Measurements from ENCODE around the gene LARP4B.
"Not testable (repeated sequence)": the region's sequence is repeated elsewhere in the genome, so short reads cannot be mapped to it uniquely, and the experiment has no call there.

The LARP4B gene

GRCh38 chr10:958106-958505, 26.6 kb upstream of the LARP4B start:
- DNase-seq (ENCODE audit: low spot score), result no peak

- no peak for DNase-seq (ENCODE audit: low spot score)
Observed at GRCh38 chr10:955820-956217, 24.3 kb upstream of the LARP4B start.

- DNase-seq (ENCODE audit: low spot score), result no peak
Observed at GRCh38 chr10:955127-955819, 23.8 kb upstream of the LARP4B start.

- DNase-seq (ENCODE audit: low spot score), result no peak
Observed at GRCh38 chr10:954396-954795, 22.9 kb upstream of the LARP4B start.

GRCh38 chr10:953836-954235, 22.3 kb upstream of the LARP4B start:
- DNase-seq (ENCODE audit: low spot score), result no peak

GRCh38 chr10:949446-949845, 17.9 kb upstream of the LARP4B start:
- DNase-seq (ENCODE audit: low spot score), result no peak

- no peak for DNase-seq (ENCODE audit: low spot score)
Observed at GRCh38 chr10:948347-948746, 16.8 kb upstream of the LARP4B start.

- no peak for DNase-seq (ENCODE audit: low spot score)
Observed at GRCh38 chr10:947881-948280, 16.4 kb upstream of the LARP4B start.

- no peak for DNase-seq (ENCODE audit: low spot score)
Observed at GRCh38 chr10:947051-947450, 15.5 kb upstream of the LARP4B start.

GRCh38 chr10:945778-946177, 14.3 kb upstream of the LARP4B start:
- DNase-seq (ENCODE audit: low spot score), result no peak

- peak; percentile 46 for DNase-seq (ENCODE audit: low spot score)
Observed at GRCh38 chr10:944034-944831, 12.7 kb upstream of the LARP4B start.

- DNase-seq (ENCODE audit: low spot score), result no peak
Observed at GRCh38 chr10:943334-944033, 12.0 kb upstream of the LARP4B start.

- no peak for DNase-seq (ENCODE audit: low spot score)
Observed at GRCh38 chr10:938941-939678, 7.6 kb upstream of the LARP4B start.

- no peak for DNase-seq (ENCODE audit: low spot score)
Observed at GRCh38 chr10:934746-935406, 3.4 kb upstream of the LARP4B start.

GRCh38 chr10:934165-934564, 2.7 kb upstream of the LARP4B start:
- not testable (repeated sequence) for DNase-seq (ENCODE audit: low spot score)

- DNase-seq (ENCODE audit: low spot score), result no peak
Observed at GRCh38 chr10:932589-932988, 1.1 kb upstream of the LARP4B start.

- DNase-seq (ENCODE audit: low spot score), result peak; percentile 6
Observed at GRCh38 chr10:930625-931325, 730 bp downstream of the LARP4B start.

GRCh38 chr10:929960-930624, 1.4 kb downstream of the LARP4B start:
- no peak for DNase-seq (ENCODE audit: low spot score)

GRCh38 chr10:927131-927530, 4.4 kb downstream of the LARP4B start:
- DNase-seq (ENCODE audit: low spot score), result no peak

- DNase-seq (ENCODE audit: low spot score), result no peak
Observed at GRCh38 chr10:926075-926698, 5.3 kb downstream of the LARP4B start.

Measured in CD4-positive, alpha-beta T cell treated with Interleukin-2 at 100 ng/mL for 4 hours (primary cell).